Chondrocyte (in vitro differentiated cells): ENCODE measurements around the gene NPEPPS. TPM values are rescaled to one million over a fixed set of nuclear protein-coding genes. Genes with fewer than 3 reads are reported as not detected.

ENCODE experiments used
- DNase-seq: peaks from one replicate; pipeline ENCODE4 v3.0.0; 2021; ENCODE audit warnings: mixed read lengths, low spot score
- H3K27ac Mint-ChIP-seq: one replicate; pipeline ENCODE4 v1.8.0; 2021; ENCODE audit warnings: mild to moderate bottlenecking, moderate library complexity, mixed read lengths; ENCODE audit not compliant: unreplicated experiment
- H3K27me3 Mint-ChIP-seq: 2 replicates; pipeline ENCODE4 v1.8.0; 2021; ENCODE audit warnings: low read depth, mixed read lengths
- H3K36me3 Mint-ChIP-seq: 2 replicates; pipeline ENCODE4 v1.8.0; 2021; ENCODE audit warnings: low read depth, mixed read lengths
- H3K4me1 Mint-ChIP-seq: 2 replicates; pipeline ENCODE4 v1.8.0; 2021; ENCODE audit warnings: low read depth, mild to moderate bottlenecking, mixed read lengths
- H3K4me3 Mint-ChIP-seq: one replicate; pipeline ENCODE4 v1.8.0; 2021; ENCODE audit warnings: mild to moderate bottlenecking, moderate library complexity, mixed read lengths; ENCODE audit not compliant: unreplicated experiment
- H3K9me3 Mint-ChIP-seq: 2 replicates; pipeline ENCODE4 v1.8.0; 2021; ENCODE audit warnings: low read depth, mixed read lengths
- total RNA-seq: library from RNA; stranded (reverse); gene quantifications from 3 replicates; pipeline ENCODE4 v1.2.1, GENCODE V29; 2021
- TF ChIP-seq, protein P1 (sequence below): fragments of 200-600 bp; sonication (generic); IDR thresholded peaks from 2 replicates; pipeline ENCODE4 v1.5.0; 2021; ENCODE audit warnings: antibody characterized with exemption, mild to moderate bottlenecking, moderate library complexity

Gene NPEPPS
- total RNA-seq, 1 donor from 2014 or later, result 113 TPM

GRCh38 chr17:47643116-47643515, 112.2 kb downstream of the NPEPPS start:
- H3K27ac Mint-ChIP-seq, result no peak overlapping the region

DNA sequence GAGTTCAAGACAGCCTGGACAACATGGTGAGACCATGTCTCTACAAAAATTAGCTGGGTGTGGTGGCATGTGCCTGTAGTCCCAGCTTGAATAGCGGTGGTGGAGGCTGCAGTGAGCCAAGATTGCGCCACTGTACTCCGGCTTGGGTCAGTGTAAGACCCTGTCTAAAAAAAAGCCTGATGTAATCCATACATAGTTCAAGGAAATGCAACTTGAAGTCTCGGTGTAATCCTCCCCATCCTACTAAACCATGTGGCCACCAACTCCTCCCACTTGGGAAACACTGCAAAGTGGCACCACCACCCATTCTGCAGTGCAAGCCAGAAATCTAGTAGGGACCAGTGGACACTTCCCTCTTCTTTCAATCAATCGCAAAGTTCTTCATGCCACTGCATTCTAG, 113.4 kb downstream of the NPEPPS start:
- Mint-ChIP-seq H3K27me3 (no peaks in the 10 kb centered on the region), H3K4me1 (peaks cover 11% of the 10 kb centered on the region), H3K27ac (no peak overlapping the region), H3K4me3 (no peak overlapping the region), H3K36me3 (no peaks in the 10 kb centered on the region), H3K9me3 (no peaks in the 10 kb centered on the region)
- TF ChIP-seq, protein P1, sequence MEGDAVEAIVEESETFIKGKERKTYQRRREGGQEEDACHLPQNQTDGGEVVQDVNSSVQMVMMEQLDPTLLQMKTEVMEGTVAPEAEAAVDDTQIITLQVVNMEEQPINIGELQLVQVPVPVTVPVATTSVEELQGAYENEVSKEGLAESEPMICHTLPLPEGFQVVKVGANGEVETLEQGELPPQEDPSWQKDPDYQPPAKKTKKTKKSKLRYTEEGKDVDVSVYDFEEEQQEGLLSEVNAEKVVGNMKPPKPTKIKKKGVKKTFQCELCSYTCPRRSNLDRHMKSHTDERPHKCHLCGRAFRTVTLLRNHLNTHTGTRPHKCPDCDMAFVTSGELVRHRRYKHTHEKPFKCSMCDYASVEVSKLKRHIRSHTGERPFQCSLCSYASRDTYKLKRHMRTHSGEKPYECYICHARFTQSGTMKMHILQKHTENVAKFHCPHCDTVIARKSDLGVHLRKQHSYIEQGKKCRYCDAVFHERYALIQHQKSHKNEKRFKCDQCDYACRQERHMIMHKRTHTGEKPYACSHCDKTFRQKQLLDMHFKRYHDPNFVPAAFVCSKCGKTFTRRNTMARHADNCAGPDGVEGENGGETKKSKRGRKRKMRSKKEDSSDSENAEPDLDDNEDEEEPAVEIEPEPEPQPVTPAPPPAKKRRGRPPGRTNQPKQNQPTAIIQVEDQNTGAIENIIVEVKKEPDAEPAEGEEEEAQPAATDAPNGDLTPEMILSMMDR, result no peak
- DNase-seq, result no peak

More at GRCh38 chr17:47643116-47643515, 112.2 kb downstream of the NPEPPS start:
- no peak overlapping the region for H3K4me3 Mint-ChIP-seq
- no peaks in the 10 kb centered on the region for H3K9me3 Mint-ChIP-seq
- TF ChIP-seq, protein P1, result no peak
- no peaks in the 10 kb centered on the region for H3K27me3 Mint-ChIP-seq
- DNase-seq, result no peak
- no peaks in the 10 kb centered on the region for H3K36me3 Mint-ChIP-seq
- no peaks in the 10 kb centered on the region for H3K4me1 Mint-ChIP-seq

DNA sequence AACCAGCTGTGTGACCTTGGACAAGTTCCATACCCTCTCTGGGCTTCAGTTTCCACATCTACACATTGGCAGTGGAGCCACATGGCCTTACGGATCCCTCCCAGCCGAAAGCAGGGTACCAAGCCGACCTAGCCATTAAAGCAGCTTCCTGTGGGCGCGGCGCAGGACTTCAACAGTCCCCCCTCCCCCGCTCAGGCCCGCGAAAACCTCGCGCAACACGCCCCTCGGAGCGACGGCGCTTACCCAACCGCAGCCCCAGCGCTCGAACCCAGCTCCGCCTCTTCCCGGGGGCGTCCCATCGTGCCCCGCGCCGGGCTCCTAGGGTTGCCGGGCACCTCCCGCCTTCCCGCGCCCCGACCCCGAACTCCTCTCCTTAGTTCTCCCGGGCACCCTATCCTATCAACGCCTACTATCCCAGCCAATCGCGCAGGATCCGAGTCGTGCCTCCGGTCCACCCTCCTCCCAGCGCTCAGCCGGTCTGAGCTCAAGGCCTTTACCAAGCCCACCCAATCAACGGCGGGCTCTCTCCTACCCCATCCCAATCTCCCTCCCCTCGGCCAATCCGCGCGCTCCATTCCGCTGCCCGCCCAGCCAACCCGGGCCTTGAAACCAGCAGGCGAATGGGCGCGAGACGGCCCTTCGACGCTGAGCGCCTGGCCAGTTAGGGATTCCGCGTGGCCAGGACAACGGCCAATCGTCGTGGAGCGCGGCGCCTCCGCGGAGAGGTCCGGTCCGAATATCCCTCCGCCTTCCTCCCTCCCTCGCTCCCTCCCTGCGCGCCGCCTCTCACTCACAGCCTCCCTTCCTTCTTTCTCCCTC, 118.5 kb downstream of the NPEPPS start, which contains the start of gene KPNB1:
Gene KPNB1, plus strand, starts transcription at position 767 of the 819 bp plus-strand sequence. CDS start 326 bp downstream, outside the sequence.
- peak within 1 kb of the TSS; percentile 98 for H3K27ac Mint-ChIP-seq
- no peaks in the 10 kb centered on the region for H3K27me3 Mint-ChIP-seq
- H3K36me3 Mint-ChIP-seq, result peaks cover 16% of the 10 kb centered on the region
- no peaks in the 10 kb centered on the region for H3K9me3 Mint-ChIP-seq
- TF ChIP-seq, protein P1, result no peak
- peak; percentile 100 for DNase-seq
- peak within 1 kb of the TSS; percentile 98 for H3K4me3 Mint-ChIP-seq
- H3K4me1 Mint-ChIP-seq, result peaks cover 44% of the 10 kb centered on the region

DNA sequence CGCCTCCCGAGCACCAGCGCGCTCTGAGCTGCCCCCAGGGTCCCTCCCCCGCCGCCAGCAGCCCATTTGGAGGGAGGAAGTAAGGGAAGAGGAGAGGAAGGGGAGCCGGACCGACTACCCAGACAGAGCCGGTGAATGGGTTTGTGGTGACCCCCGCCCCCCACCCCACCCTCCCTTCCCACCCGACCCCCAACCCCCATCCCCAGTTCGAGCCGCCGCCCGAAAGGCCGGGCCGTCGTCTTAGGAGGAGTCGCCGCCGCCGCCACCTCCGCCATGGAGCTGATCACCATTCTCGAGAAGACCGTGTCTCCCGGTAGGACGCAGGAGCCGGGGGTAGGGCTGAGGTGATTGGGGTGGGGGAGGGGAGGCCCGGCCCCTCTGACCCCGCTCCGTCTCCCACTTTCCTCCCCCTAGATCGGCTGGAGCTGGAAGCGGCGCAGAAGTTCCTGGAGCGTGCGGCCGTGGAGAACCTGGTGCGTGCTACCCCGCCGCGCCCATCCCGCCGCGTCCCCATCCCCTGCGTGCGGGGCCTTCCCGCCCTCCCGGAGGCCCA, 119.1 kb downstream of the NPEPPS start:
- peaks cover 51% of the 10 kb centered on the region for H3K4me1 Mint-ChIP-seq
- peak overlapping the region; percentile 83 for H3K27ac Mint-ChIP-seq
- no peaks in the 10 kb centered on the region for H3K27me3 Mint-ChIP-seq
- DNase-seq, result no peak
- H3K4me3 Mint-ChIP-seq, result peak overlapping the region; percentile 85
- H3K9me3 Mint-ChIP-seq, result no peaks in the 10 kb centered on the region
- TF ChIP-seq, protein P1, result no peak
- peaks cover 18% of the 10 kb centered on the region for H3K36me3 Mint-ChIP-seq
